ENCODE results near the gene KRCC1.

KRCC1 gene

DNA sequence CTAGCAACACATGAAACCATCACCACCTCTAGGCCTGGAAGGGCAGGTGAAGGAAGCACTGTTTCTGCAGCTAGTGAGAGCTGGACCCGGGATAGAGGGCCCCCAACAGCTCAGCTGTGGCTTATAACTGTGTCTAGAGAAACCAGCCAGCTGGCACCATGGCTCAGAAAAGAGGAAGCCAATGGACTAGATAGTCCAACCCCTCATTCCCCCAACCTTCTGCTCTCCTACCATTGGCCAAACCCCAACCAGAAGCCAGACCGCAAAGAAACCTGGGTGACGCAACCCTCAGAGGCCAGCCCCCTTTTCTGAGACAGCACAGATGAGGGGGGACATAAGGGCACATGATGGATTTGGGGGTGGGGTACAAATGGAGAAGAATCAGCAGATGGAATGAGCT lies 36.4 kb upstream of the KRCC1 start:
- no peak for FAIRE-seq
- TF ChIP-seq POLR2AphosphoS5 (IDR thresholded peaks at IDR 0.05; ENCODE audit: low read depth, low read length) (no peak), POU2F2 (IDR thresholded peaks at IDR 0.05; ENCODE audit: low read depth, low read length) (no peak)
- DNase-seq (ENCODE audit: insufficient read length, low spot score), result no peak

DNA sequence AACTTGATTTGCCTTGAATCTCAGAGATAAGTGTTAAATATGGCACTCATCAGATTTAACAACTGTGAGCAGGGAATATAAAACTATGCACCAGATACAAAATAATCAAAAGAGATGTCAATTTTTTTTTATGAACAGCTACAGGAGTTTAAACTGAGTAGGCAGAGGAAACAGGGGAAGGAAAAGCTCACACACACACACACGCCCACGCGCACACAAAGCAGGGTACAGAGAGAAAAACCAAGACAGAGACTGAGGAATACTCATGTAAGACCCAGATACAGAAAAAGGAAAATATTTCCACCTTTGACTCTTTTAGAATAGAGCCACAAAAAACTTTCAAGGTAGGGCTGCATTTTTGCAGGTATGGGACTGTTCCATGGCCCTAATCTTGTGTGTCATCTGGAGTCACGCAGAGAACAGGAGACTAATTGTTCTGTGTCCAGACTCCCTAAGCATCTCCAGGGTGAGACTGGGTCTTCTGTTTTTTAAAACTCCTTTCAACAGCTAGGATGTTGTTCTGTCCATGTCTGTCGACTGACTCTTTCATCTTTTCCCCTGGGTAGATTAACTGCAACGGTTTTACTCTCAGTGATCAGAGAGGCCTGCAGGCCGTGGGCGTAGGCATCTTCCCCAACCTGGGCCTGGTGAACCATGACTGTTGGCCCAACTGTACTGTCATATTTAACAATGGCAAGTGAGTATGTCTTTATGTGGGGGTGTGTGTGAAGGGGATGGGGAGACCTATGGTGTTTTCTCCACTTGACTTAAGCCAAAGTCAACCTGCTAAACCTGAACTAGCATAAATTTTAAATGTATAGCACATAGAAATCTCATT lies 35.1 kb upstream of the KRCC1 start:
- DNase-seq (ENCODE audit: insufficient read length, low spot score), result no peak
- peak; percentile 55 for FAIRE-seq
- TF ChIP-seq POLR2A (IDR thresholded peaks at IDR 0.05; ENCODE audit: low read depth, low read length), result no peak
- no peak for TF ChIP-seq SPI1 (IDR thresholded peaks at IDR 0.05; ENCODE audit: low read depth, low read length)
- TF ChIP-seq POLR2AphosphoS5 (IDR thresholded peaks at IDR 0.05; ENCODE audit: low read depth, low read length), result no peak
- no peak for TF ChIP-seq POU2F2 (IDR thresholded peaks at IDR 0.05; ENCODE audit: low read depth, low read length)
- no peak for TF ChIP-seq PAX5 (IDR thresholded peaks at IDR 0.05; ENCODE audit: insufficient read depth, low read length, severe bottlenecking)

DNA sequence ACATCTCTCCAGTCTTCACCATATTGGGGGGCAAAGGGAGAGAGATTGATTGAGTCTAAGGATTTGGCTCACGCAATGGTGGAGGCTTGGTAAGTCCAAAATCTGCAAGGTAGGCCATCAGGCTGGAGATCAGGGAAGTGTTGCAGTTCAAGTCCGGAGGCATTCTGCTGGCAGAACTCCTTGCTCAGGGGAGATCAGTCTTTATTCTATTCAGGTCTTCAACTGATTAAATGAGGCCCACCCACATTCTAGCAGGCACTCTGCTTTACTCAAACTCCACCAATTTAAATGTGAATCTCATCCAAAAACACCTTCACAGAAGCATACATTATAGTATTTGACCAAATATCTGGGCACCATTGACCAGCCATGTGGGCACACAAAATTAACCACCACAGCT lies 33.4 kb upstream of the KRCC1 start:
- TF ChIP-seq TAF1 (IDR thresholded peaks at IDR 0.05; ENCODE audit: low read depth, low read length), result no peak
- no peak for TF ChIP-seq PAX5 (IDR thresholded peaks at IDR 0.05; ENCODE audit: insufficient read depth, low read length, severe bottlenecking)
- no peak for TF ChIP-seq POLR2A (IDR thresholded peaks at IDR 0.05; ENCODE audit: low read depth, low read length)
- no peak for TF ChIP-seq POLR2AphosphoS5 (IDR thresholded peaks at IDR 0.05; ENCODE audit: low read depth, low read length)
- no peak for TF ChIP-seq SPI1 (IDR thresholded peaks at IDR 0.05; ENCODE audit: low read depth, low read length)
- no peak for TF ChIP-seq POU2F2 (IDR thresholded peaks at IDR 0.05; ENCODE audit: low read depth, low read length)
- no peak for FAIRE-seq
- DNase-seq (ENCODE audit: insufficient read length, low spot score), result no peak

DNA sequence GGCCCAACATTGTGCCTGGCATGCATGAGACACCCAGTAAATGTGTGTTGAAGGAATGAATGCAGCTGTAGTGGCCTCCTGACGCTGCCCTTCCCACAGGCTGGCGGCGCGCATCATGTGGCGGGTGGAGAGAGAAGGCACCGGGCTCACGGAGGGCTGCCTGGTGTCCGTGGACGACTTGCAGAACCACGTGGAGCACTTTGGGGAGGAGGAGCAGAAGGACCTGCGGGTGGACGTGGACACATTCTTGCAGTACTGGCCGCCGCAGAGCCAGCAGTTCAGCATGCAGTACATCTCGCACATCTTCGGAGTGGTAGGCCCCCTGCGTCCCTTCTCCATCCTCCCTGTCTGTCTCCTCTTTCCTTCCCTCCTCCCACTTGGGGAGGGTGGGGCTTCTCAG lies 32.2 kb upstream of the KRCC1 start:
- TF ChIP-seq POLR2AphosphoS5 (IDR thresholded peaks at IDR 0.05; ENCODE audit: low read depth, low read length) (no peak), PAX5 (IDR thresholded peaks at IDR 0.05; ENCODE audit: insufficient read depth, low read length, severe bottlenecking) (no peak), SPI1 (IDR thresholded peaks at IDR 0.05; ENCODE audit: low read depth, low read length) (no peak), TAF1 (IDR thresholded peaks at IDR 0.05; ENCODE audit: low read depth, low read length) (no peak)
- DNase-seq (ENCODE audit: insufficient read length, low spot score) (no peak), FAIRE-seq (no peak)

DNA sequence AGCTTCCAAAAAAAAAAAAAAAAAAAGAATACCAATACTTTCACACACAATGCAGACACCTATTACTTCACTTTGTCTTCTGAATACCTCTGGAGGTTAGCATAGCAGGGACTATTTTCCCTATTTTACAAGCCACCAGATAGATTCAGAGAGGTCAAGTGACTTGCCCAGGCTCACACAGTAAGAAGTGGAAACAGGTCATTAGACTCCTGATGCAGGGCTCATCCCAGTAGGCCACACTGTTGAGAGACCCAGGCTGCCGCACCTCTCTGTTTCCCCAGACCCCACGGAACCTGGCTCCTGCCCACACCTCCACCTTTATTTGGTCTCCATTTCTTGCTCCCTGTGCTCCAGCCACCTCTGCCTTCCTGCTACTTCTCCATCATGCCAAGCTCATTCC lies 31.5 kb upstream of the KRCC1 start:
- DNase-seq (ENCODE audit: insufficient read length, low spot score), result no peak
- TF ChIP-seq TAF1 (IDR thresholded peaks at IDR 0.05; ENCODE audit: low read depth, low read length), result no peak
- no peak for TF ChIP-seq SPI1 (IDR thresholded peaks at IDR 0.05; ENCODE audit: low read depth, low read length)
- TF ChIP-seq POU2F2 (IDR thresholded peaks at IDR 0.05; ENCODE audit: low read depth, low read length), result no peak
- no peak for TF ChIP-seq PAX5 (IDR thresholded peaks at IDR 0.05; ENCODE audit: insufficient read depth, low read length, severe bottlenecking)
- no peak for TF ChIP-seq POLR2A (IDR thresholded peaks at IDR 0.05; ENCODE audit: low read depth, low read length)
- TF ChIP-seq POLR2AphosphoS5 (IDR thresholded peaks at IDR 0.05; ENCODE audit: low read depth, low read length), result no peak
- FAIRE-seq, result no peak

DNA sequence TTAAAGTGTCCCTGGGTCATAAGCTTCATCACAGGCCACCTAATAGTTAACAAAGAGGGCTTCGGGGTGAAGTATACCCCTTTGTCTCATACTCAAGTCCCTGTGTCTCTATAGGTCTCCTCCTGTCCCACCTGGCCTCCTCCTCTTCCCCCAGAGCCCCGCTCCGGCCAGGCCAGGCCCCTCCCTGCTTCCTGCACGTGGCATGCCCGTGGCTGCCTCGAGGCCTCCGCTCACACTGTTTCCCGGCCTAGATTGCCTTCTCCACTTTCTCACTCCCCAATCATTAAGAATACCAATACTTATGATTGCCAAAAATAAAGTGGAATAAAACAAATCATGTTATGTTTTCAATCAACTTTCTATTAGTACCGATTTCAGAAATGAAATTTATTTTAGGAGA lies 30.8 kb upstream of the KRCC1 start:
- TF ChIP-seq POLR2AphosphoS5 (IDR thresholded peaks at IDR 0.05; ENCODE audit: low read depth, low read length), result no peak
- TF ChIP-seq SPI1 (IDR thresholded peaks at IDR 0.05; ENCODE audit: low read depth, low read length), result no peak
- no peak for TF ChIP-seq POU2F2 (IDR thresholded peaks at IDR 0.05; ENCODE audit: low read depth, low read length)
- no peak for TF ChIP-seq PAX5 (IDR thresholded peaks at IDR 0.05; ENCODE audit: insufficient read depth, low read length, severe bottlenecking)
- no peak for TF ChIP-seq POLR2A (IDR thresholded peaks at IDR 0.05; ENCODE audit: low read depth, low read length)
- TF ChIP-seq TAF1 (IDR thresholded peaks at IDR 0.05; ENCODE audit: low read depth, low read length), result no peak
- DNase-seq (ENCODE audit: insufficient read length, low spot score) (no peak), FAIRE-seq (no peak)

DNA sequence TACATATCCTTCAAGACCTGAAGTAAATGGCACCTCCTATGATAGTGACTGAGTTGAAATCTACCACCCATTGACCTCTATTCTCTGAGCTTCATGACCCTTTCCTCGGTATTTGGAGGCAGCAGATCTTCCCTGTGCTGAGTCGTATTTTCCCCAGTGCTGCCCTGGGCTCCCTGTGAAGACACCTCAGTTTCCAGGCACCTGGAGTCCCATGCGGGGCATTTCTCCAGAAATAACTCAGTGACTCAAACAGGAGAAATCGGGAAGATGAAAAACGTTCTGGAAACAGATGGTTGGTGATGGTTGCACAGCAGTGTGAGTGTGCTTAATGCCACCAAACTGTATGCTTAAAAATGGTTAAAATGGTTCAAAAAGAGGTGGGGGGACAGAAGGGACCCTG lies 30.0 kb upstream of the KRCC1 start:
- no peak for FAIRE-seq
- DNase-seq (ENCODE audit: insufficient read length, low spot score), result no peak
- TF ChIP-seq POLR2A (IDR thresholded peaks at IDR 0.05; ENCODE audit: low read depth, low read length) (no peak), POU2F2 (IDR thresholded peaks at IDR 0.05; ENCODE audit: low read depth, low read length) (no peak), POLR2AphosphoS5 (IDR thresholded peaks at IDR 0.05; ENCODE audit: low read depth, low read length) (no peak), SPI1 (IDR thresholded peaks at IDR 0.05; ENCODE audit: low read depth, low read length) (no peak), PAX5 (IDR thresholded peaks at IDR 0.05; ENCODE audit: insufficient read depth, low read length, severe bottlenecking) (no peak), TAF1 (IDR thresholded peaks at IDR 0.05; ENCODE audit: low read depth, low read length) (no peak)

DNA sequence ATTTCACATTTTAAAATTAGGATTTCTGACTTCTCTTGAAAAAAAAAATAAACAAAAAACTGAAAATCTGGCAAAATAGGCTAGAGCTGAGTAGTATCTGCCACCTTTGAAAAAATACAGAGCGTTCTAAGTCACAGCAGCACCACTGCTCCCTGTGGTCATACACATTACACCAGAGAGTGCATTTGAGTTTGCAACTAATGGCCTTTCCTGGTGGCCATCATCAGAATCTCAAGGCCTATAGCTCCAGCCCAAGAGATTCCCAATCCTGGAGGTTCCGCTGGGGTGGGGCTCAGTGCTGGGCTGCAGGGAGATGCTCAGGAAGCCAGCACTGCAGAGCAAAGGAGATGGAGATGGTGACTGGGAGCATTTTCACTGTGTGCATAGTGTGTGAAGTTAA lies 29.5 kb upstream of the KRCC1 start:
- DNase-seq (ENCODE audit: insufficient read length, low spot score) (no peak), FAIRE-seq (no peak)
- TF ChIP-seq POLR2AphosphoS5 (IDR thresholded peaks at IDR 0.05; ENCODE audit: low read depth, low read length), result no peak
- no peak for TF ChIP-seq POLR2A (IDR thresholded peaks at IDR 0.05; ENCODE audit: low read depth, low read length)
- no peak for TF ChIP-seq SPI1 (IDR thresholded peaks at IDR 0.05; ENCODE audit: low read depth, low read length)
- TF ChIP-seq TAF1 (IDR thresholded peaks at IDR 0.05; ENCODE audit: low read depth, low read length), result no peak

DNA sequence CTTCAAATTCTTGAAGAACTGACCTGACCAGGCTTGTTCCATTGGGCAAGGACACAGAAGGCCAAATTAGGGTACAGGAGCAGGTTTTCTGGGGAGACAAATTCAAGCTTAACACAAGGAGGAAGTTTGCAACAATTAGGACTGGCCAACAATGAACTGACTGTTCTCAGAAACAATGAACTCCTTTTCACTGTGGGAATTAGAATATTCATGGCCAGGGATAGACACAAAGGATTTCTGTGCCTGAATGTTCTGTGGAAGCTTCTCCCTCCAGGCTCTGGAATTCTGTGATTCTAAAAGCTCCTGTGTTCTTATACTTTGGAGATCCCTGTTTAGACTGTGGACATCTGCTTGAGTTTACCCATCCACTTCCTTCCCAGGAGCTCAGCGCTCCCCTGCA lies 27.2 kb upstream of the KRCC1 start:
- TF ChIP-seq SPI1 (IDR thresholded peaks at IDR 0.05; ENCODE audit: low read depth, low read length), result no peak
- TF ChIP-seq POLR2A (IDR thresholded peaks at IDR 0.05; ENCODE audit: low read depth, low read length), result no peak
- TF ChIP-seq POU2F2 (IDR thresholded peaks at IDR 0.05; ENCODE audit: low read depth, low read length), result no peak
- TF ChIP-seq POLR2AphosphoS5 (IDR thresholded peaks at IDR 0.05; ENCODE audit: low read depth, low read length), result no peak
- TF ChIP-seq TAF1 (IDR thresholded peaks at IDR 0.05; ENCODE audit: low read depth, low read length), result no peak
- TF ChIP-seq PAX5 (IDR thresholded peaks at IDR 0.05; ENCODE audit: insufficient read depth, low read length, severe bottlenecking), result no peak
- DNase-seq (ENCODE audit: insufficient read length, low spot score) (no peak), FAIRE-seq (no peak)

DNA sequence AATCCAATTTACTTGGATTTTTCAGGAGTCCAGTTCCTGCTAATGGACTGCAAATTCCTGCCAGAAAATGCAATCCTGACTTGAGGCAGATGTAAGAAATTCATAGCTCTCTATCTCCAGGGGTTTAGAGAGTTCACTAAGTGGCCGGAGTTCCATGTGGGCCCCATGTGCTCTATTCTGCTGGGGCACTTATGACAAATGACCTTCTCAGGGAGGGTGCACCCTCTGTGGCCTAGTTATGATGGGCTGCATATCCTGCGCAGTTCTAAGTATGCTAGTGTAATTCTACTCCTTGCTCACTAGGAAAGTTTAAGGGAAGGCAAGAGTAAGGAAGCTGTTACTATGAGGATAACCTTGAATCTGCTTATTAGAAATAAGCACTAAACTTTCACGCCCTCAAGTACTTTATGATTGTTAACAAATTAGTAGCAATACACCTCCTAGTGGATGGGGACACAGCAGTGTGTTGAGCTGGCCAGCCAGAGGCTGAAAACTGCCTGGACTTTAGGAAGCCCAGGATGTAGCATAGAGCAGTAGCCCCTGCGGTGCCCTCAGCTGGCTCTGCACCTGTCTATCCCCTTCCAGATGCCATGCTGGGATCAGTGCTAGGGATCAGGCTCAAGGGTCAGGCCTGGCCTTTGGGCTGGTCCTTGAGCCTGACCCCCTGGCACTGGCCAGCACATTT lies 26.5 kb upstream of the KRCC1 start:
- FAIRE-seq, result no peak

More for the DNA sequence above, 26.5 kb upstream of the KRCC1 start:
- TF ChIP-seq POLR2A (IDR thresholded peaks at IDR 0.05; ENCODE audit: low read depth, low read length) (no peak), POU2F2 (IDR thresholded peaks at IDR 0.05; ENCODE audit: low read depth, low read length) (no peak), POLR2AphosphoS5 (IDR thresholded peaks at IDR 0.05; ENCODE audit: low read depth, low read length) (no peak), TAF1 (IDR thresholded peaks at IDR 0.05; ENCODE audit: low read depth, low read length) (no peak), SPI1 (IDR thresholded peaks at IDR 0.05; ENCODE audit: low read depth, low read length) (no peak), PAX5 (IDR thresholded peaks at IDR 0.05; ENCODE audit: insufficient read depth, low read length, severe bottlenecking) (no peak)
- no peak for DNase-seq (ENCODE audit: insufficient read length, low spot score)

All from GM12891 (cell line).